ENCODE measurements around the gene TREML2. TPM values are rescaled to one million over a fixed set of nuclear protein-coding genes. Genes with fewer than 3 reads are reported as not detected.
"Not testable (repeated sequence)": the region's sequence is repeated elsewhere in the genome, so short reads cannot be mapped to it uniquely, and the experiment has no call there.

The TREML2 gene
- under 1 TPM in 1 of 5 donors, not detected in 4; 0.37 TPM for total RNA-seq
- polyA plus RNA-seq: under 1 TPM in 2 of 3 donors, not detected in 1; 0.08 to 0.12 TPM
- long read RNA-seq, donor 1: 0 reads
- long read RNA-seq, donor 2: 0 reads
- long read RNA-seq, donor 3: 0 reads
- long read RNA-seq, donor 4: 0 reads
- long read RNA-seq, donor 5: 0 reads
- long read RNA-seq, donor 6, partial matches to known transcripts: 0 of 1 reads
- long read RNA-seq, donor 6, other reads (novel, unspliced or antisense): 0 of 1 reads
- long read RNA-seq, donor 7: 0 reads
- long read RNA-seq, donor 8: 0 reads
- long read RNA-seq, donor 9: 0 reads
- long read RNA-seq, donor 10: 0 reads

GRCh38 chr6:41200901-41201763 is at the start of gene TREML2:
Gene TREML2, minus strand, starts transcription at chr6:41201149. Its CDS starts 141 bp downstream, at chr6:41201008.
- TF ChIP-seq POLR2AphosphoS5 (IDR thresholded peaks at IDR 0.05) (no peak), POLR2A (IDR thresholded peaks at IDR 0.05) (no peak)
- TF ChIP-seq, protein P1, sequence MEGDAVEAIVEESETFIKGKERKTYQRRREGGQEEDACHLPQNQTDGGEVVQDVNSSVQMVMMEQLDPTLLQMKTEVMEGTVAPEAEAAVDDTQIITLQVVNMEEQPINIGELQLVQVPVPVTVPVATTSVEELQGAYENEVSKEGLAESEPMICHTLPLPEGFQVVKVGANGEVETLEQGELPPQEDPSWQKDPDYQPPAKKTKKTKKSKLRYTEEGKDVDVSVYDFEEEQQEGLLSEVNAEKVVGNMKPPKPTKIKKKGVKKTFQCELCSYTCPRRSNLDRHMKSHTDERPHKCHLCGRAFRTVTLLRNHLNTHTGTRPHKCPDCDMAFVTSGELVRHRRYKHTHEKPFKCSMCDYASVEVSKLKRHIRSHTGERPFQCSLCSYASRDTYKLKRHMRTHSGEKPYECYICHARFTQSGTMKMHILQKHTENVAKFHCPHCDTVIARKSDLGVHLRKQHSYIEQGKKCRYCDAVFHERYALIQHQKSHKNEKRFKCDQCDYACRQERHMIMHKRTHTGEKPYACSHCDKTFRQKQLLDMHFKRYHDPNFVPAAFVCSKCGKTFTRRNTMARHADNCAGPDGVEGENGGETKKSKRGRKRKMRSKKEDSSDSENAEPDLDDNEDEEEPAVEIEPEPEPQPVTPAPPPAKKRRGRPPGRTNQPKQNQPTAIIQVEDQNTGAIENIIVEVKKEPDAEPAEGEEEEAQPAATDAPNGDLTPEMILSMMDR (IDR thresholded peaks at IDR 0.05): no peak
- peak in 1 of 2 donors; percentile 45 for DNase-seq

GRCh38 chr6:41247882-41248705 is 47.1 kb upstream of the TREML2 start:
- no peaks in the 10 kb centered on the region for H3K36me3 ChIP-seq
- no peaks in the 10 kb centered on the region for H3K9me3 ChIP-seq
- no peak overlapping the region for H3K27ac ChIP-seq
- 67 to 85% (median 76%) methylated on average over 6 to 7 of the region's 7 CpGs for WGBS, 5 donors
- no peaks in the 10 kb centered on the region for H3K27me3 ChIP-seq
- intact Hi-C loops (cut with DNase I; ENCODE audit: low total_unique reads): no loop called here
- no peak overlapping the region for H3K4me3 ChIP-seq
- no peaks in the 10 kb centered on the region for H3K4me1 ChIP-seq
- TF ChIP-seq POLR2A (IDR thresholded peaks at IDR 0.05): no peak
- DNase-seq: no peak

More at GRCh38 chr6:41200901-41201763, at the start of gene TREML2:
- no peaks in the 10 kb centered on the region for H3K36me3 ChIP-seq
- H3K4me1 ChIP-seq: peaks cover 0 to 22% (median 6%) of the 10 kb centered on the region in 4 donors
- peak within 1 kb of the TSS in 4 of 5 donors; percentile 20 to 85 (median 54) for H3K27ac ChIP-seq
- intact Hi-C loops (cut with DNase I; ENCODE audit: low total_unique reads): no loop called here
- WGBS, 5 donors: 59 to 63% (median 60%) methylated on average over 6 to 12 of the region's 12 CpGs
- no peaks in the 10 kb centered on the region for H3K9me3 ChIP-seq
- H3K27me3 ChIP-seq: peaks cover 0 to 5% (median 0%) of the 10 kb centered on the region in 3 donors
- H3K4me3 ChIP-seq: no peak within 1 kb of the TSS

- H3K36me3 ChIP-seq: no peaks in the 10 kb centered on the region
- TF ChIP-seq EP300 (IDR thresholded peaks at IDR 0.05) (no peak), POLR2A (IDR thresholded peaks at IDR 0.05) (no peak), POLR2AphosphoS5 (IDR thresholded peaks at IDR 0.05) (no peak)
- TF ChIP-seq, protein P1 (IDR thresholded peaks at IDR 0.05): no peak
- no peak overlapping the region for H3K27ac ChIP-seq
- no peaks in the 10 kb centered on the region for H3K4me1 ChIP-seq
- intact Hi-C loops (cut with DNase I; ENCODE audit: low total_unique reads): no loop called here
- no peaks in the 10 kb centered on the region for H3K9me3 ChIP-seq
- H3K4me3 ChIP-seq: no peak overlapping the region
- H3K27me3 ChIP-seq: peaks cover 0 to 6% (median 0%) of the 10 kb centered on the region in 3 donors
- WGBS, 5 donors: 64 to 74% (median 68%) methylated on average over 8 to 9 of the region's 9 CpGs
- no peak for DNase-seq
Observed at GRCh38 chr6:41247288-41247865, 46.4 kb upstream of the TREML2 start.

GRCh38 chr6:41246529-41246928 is 45.6 kb upstream of the TREML2 start:
- DNase-seq; H3K9me3 ChIP-seq; H3K4me3 ChIP-seq; intact Hi-C loops (cut with DNase I; ENCODE audit: low total_unique reads); H3K36me3 ChIP-seq; H3K4me1 ChIP-seq; H3K27ac ChIP-seq: not testable (repeated sequence)
- WGBS, 5 donors: 90 to 99% (median 96%) methylated on average over 3 to 4 of the region's 4 CpGs
- peaks cover 0 to 12% (median 0%) of the 10 kb centered on the region in 3 donors for H3K27me3 ChIP-seq

All from stomach (tissue), 19 donors.